ENCODE data around the gene ESRRB.
A peak's percentile ranks its signal among the peaks of the same experiment; 100 is the strongest.

ESRRB gene

DNA sequence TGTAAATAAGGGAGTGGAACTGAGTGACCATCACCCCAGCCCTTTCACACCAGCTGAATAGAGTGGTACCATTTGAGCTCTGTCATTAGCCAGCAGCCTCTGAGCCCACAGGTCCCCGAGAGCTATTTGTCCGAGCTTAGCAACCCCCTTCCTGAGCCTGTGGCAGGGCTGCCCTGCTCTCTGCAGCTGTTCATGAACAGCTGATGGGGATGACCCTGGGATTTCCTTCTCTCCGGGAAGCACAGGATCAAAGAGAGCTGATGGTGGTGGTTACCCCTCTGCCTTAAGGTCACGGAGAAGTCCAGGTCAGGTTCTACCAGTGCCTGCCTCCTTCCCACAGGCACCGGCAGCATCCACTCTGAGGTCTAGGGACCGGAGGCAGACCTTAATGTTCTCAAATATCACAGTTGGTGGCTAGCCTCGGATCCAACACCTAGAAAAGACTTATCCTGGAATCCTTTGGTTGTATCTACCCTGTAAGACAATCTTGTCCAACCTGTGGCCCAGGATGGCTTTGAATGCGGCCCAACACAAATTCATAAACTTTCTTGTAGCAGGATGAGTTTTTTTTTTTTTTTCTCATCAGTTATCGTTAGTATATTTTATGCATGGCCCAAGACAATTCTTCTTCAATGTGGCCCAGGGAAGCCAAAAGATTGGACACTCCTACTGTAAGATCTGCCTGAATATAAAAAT, 81.1 kb downstream of the ESRRB start:
- DNase-seq: no peak

DNA sequence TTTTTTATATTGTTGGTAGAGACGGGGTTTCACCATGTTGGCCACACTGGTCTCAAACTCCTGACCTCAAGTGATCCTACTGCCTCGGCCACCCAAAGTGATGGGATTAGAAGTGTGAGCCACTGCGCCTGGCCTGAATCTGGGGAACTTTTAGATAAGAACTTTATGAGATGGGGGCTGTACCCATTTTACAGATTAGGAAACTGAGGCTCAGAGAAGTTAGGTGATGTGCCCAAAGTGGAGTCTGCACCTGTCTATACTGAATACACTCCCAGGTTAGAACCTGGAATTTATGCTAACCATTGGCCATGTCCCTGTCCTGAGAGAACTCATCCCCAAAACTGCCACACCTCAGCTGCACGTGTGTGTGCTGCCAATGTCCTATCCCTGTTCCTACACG, 81.9 kb downstream of the ESRRB start:
- DNase-seq: no peak

DNA sequence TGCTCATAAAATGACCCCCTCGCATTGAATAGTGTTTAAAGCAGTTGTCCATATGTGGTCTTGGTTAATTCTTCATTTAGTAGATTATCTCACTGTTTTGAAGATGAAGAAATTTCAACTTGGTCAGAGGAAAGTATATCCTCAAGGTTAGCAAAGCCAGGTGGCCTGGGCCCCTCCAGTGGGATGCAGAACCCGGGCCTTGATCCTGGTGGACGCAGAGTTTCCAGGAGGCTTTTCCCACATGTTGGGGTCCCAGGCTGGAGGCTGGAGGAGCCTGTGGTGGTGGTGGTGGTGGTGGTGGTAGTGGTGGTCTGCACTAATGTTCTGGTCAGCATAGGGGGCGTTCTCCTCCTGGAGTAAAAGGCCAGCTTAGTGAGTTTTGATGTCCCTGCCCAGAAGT, 85.9 kb downstream of the ESRRB start:
- no peak for DNase-seq

DNA sequence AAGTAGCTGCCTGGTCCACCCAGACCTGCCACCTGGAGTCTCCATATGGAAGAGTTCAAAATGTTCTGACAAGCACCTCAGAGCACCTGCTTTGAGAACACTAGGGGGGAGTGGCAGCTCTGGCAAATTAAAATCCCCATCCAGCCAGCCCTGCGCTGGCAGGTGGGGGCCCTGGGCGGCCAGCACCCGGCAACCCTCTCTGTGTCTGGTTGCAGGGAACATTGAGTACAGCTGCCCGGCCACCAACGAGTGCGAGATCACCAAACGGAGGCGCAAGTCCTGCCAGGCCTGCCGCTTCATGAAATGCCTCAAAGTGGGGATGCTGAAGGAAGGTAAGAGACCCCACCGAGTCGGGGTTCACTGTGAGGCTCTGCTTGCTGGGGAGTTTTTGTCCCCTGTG, 86.4 kb downstream of the ESRRB start:
- no peak for DNase-seq

DNA sequence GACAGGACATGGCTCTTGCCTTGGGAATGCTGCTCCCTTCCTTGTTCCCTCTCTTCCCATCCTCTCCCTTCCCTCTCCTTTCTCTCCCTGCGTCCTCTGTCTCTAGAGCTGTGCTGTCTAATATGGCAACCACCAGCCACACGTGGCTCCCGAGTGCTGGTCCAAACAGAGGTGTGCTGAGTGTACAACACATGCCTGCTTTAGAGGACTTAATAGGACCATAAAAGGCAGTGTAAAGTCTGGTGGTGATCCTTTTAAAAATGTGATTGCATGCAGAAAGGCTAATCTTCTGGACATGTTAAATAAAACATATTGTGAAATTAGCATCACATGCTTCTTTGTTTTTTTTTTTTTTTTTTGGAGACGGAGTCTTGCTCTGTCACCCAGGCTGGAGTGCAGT, 87.2 kb downstream of the ESRRB start:
- no peak for DNase-seq

DNA sequence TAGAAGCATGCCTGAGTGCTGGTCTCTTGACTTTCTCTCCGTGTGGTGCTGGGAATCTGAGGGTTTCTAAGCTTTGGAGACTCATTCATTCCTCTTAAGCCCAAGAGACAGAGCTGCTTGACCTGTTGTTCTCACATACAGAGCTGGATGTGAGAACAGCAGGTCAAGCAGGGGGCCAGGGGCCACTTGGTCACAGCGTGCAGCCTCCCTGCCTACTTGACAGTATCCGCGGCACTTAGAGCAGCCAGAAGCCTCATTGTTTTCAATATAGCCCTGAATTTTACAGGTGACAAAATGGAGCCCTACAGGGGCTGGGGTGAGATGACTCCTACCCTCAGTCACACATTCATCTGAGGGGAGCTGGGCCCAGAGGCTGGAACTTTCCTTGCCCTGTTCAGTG, 88.9 kb downstream of the ESRRB start:
- no peak for DNase-seq

DNA sequence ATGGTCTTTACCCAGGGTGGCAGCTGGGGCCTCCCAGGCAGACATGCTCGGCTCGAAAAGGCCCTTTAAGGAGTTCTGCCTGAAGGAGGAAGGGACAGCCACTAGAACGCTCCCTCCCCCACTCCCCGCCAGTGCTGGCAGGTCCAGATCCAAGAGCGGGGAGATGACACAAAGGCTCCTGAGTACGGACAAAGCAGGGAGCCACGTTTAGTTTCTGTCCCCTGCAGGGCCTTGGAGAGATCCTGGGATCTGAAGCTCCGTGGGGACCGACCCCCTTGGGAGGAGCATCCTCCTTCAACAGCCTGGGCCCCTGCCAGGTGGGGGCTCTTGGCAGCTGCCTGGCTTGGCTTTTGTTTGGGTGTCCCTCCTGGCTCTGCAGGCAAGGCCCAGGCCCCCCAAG, 89.7 kb downstream of the ESRRB start:
- no peak for DNase-seq

DNA sequence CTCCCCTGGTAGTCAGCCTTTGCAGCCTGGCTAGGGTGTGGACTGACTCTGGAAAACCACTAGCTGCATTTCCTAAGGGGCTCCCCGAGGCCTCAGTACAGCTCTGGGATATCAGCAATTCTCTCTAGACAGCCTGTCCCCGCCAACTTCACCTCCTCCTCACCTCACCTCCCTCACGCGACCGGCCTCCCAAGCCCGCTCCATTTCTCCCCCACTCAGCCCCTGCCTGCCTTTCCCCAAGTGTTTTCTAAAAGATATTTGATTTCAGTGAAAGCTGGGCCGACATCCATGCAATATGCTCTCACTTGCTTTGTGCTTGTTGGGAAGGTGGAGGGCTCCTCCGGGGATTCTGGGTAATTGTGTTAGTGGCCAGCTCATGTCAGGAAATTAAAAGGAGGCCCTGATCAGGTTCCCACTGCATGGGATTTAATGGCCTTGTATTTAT, 91.8 kb downstream of the ESRRB start:
- peak; percentile 31 for DNase-seq

DNA sequence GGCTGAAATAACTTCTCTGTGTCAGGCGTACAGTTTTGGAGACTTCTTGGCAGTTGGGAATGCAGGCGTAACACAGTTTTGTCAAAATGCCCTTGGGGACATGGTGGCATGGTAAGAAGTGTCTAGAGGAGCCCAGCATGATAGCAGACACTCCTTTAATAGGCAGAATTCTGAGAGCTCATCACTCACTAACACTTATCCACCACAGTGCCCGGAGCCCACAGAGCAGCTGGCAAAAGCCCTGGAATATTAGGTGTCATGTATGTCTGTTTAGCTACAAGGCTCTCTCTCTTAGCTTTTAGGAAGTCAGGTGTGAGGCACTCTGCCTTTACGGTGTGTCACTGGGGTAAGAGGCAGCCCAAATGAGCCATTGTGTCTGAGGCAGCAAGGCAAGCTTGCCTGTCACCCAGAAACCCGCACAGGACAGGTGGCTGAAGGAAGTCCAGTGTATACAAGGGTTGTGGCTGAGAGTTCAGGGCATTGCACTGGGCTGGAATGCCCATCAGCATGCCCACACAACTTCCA, 96.3 kb downstream of the ESRRB start:
- DNase-seq: no peak

DNA sequence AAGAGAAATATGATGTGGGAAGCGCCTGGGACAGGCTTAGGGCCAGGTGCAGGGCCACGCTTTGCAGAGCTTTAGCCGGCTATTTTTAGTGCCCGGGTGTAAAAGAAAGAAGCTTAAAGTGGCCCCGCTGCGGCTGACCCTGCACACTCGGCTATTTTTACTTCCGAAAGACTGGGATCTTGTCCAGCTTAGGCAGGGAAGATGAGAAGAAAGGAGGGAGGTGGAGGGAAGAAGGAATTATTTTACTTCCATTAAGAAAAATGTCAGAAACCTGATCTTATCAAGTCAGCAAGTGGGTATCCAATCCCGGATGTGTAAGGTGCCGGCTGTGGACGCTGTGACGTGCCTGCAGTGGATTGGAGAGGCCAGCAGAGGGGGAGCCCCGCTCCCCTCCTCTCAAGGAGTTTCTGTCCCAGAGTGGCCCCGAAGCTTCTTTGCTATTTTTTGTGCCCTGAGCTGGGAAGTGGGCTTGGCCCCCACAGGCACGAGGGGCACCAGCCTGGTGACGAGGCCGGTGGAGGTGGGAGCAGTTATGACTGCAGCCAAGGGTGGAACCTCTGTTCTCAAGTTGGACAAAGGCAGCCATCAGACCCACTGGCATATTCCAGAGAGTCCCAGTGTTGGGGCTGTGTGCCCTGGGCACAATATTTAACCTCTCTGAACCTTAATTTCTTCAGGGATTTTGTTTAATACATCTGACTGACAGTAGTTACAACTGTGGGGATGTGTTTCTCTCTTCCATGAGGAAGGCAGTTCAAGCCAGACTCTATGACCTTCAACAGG, 97.7 kb downstream of the ESRRB start:
- no peak for DNase-seq

DNA sequence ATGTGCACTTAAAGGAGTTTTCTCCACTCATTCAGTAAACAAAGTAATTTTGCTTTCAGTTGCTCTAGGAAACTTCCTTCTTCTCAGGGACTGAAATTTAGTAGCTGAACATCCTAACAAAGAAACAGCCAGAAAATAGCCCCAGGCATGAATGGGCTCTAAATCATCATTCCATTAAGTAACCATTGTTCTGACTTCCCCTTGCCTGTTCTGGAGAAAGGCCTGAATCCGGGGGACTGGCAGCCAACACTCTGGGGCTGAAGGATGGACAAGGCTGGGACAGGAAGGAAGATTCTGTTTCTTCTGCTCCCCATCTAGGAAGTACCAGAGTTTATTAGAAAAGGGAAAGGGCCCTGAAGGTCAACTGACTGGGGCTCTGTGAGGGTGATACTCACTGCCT, 104.5 kb downstream of the ESRRB start:
- DNase-seq: no peak

DNA sequence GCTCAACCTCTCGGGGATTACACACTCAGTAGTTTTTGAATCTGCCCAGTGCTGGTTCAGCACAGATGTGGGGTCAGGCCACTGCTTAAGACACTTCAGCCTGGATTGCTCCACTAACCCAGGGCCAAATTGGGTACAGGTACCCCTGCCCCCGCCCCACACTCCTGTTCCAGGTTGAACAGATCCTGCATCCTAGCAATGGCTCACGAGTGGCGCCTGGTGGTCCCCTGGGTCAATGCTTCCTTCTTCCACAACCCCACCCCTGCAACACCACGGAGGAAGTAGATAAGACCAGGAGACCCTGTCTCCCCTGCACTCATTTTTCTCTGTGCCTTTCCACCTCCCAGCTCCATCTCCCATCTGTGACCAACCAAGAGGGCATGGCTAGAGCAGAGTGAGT, 108.4 kb downstream of the ESRRB start:
- DNase-seq: no peak

DNA sequence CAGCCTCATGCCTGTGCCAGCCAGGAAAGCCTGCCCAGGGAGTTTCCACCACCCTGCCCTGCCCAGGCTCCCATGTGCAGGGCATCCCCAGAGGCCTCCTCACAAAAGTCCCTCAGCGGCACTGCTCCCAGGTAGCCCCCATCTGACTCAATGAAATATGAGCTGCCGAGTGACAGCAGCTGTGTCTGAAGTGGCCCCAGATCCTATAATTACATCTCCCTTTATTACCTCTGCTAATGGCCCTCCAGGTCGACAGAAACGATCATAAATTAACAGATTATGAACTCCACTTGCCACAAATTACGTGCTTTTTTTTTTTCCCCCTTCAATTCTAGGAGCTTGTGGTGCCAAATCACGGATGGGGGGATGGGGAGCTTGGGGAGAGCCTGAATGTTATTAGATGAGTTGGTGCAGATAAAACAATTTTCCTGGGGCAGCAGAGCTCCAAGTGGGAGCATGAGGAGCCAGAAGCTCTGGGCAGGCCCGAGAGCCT, 110.4 kb downstream of the ESRRB start:
- DNase-seq: peak; percentile 98

DNA sequence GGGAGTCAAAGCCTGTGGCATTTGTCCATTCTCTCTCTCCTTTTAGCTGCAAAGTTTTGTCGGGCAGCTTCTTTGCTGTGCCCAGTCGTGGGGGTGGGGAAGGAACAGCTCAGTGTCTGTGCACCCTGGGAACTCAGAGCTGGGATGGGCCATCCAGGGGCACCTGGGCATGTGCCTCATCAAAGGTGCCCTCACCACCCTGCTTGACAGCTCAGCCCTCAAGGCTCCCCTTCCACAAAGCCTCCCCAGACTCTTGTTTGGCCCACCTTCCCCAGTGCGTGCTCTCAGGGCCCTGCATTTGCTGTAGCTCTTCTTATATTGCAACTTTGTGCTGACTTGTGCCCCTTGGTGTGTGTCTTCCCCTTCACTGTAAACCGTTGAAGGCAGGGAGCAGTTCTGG, 112.6 kb downstream of the ESRRB start:
- DNase-seq: no peak

DNA sequence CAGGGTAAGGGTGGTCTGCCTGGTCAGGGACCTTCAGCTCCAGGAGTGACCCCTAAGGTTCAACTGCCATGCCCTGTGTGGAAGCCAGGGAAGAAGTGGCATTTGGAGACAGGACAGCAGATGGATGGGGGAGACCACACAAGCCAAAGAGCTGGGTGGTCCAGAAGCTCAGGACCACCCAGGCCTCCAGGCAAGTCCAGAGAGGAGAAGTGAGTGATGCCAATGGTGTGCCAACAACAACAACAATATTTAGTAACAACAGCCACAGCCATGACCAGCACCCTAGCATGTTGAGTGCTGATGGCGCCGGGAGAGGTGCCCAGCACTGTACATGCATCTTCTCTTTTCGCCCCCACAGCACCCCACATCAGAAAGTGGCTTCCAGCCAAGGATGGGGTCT, 113.7 kb downstream of the ESRRB start:
- DNase-seq: no peak

DNA sequence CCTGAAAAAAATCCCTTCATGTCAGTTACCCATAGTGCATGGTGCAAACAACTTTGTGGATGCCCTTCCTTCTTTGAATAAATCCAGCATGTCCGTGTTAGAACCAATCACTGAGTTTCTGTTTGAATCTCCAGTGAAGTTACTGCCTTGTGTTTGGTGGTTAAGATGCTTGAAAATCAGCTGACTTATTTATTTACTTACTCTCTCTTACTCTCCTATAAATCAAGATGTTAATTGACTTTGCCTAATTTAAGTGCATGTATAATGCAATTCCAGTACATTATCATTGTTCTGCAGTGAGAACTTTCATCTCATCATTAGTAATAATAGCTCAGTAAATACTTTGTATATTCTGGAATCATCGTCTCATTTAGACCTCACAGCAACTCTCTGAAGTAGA, 114.2 kb downstream of the ESRRB start:
- no peak for DNase-seq

DNA sequence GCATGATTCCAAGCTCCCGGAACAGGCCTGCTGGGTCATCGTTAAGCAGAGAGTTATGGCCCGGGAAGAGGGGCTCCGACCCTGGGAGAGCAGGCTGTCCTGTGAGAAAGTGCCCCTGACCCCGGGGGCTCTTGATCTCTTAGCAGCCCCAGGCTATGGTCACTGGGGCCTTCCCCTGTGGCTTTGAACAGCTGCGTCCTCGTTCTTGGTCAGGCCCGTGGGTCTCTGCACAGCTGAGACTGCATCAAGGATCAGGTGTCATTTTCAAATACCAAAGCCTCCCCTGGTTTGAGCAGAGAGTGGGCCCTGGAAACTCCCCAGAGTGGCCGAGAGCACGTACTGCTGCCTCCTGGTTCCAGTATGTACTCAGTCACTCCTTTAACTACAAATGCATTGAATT, 114.8 kb downstream of the ESRRB start:
- DNase-seq: no peak

DNA sequence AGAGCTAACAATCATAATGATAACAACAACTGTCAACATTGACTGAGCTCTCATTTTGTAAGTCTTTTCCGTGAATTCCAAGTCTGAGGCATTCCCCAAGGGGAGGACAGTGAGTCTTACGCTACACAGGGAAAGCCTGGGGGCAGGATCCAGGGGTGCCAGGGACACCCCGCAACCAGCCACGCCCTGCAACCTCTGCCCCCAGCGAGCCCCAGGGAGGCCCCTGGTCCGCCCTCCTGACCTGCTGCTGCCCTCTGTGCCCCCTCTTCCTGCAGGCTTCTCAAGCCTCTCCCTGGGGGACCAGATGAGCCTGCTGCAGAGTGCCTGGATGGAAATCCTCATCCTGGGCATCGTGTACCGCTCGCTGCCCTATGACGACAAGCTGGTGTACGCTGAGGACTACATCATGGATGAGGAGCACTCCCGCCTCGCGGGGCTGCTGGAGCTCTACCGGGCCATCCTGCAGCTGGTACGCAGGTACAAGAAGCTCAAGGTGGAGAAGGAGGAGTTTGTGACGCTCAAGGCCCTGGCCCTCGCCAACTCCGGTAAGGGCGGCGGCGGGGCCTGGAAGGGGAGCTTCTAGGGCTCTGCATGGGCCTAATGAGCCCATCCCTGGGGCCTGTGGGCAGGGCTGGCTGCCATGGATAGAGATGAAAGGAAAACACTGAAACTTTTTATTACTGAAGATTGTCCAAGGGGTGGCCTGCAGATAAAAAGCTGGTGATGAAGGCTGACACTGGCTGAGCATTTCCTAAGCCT, 115.4 kb downstream of the ESRRB start:
- no peak for DNase-seq

DNA sequence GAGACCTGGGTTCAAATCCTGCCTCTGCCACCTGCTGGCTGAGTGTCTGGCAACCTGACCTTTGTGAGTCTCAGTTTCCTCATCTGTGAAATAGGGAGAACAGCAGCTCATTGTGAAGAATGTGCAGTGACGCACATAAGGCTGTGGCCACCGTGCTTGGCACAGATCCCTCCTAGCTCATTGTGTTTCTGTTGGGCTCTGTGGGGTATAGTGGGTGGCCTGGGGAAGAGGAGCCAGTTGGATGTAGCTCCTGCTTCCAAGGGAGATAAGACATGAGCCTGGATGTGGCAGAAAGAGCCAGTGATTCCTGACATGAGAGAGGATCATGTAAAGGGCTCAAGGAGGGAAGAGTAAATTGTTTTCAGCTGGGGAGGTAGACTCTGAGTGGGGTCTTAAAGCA, 120.0 kb downstream of the ESRRB start:
- no peak for DNase-seq

DNA sequence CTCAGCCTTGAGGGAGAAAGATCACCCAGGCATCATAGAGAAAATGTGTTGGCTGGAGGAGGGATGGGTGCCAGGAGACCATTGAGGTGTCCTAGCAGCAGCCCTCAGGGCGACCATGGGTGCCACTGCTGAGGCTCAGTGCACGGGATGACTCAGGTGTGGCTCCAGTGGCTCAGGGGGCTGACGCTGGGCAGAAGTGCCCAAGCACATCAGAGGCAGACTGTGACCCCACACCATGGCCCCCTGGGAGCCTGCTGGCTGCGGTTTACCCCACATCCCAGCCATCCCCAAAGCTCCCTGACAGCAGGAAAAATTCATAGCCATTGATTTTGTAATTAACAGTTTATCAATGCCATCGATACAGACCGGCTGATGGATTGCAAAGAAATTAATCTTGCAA, 120.7 kb downstream of the ESRRB start:
- no peak for DNase-seq

DNA sequence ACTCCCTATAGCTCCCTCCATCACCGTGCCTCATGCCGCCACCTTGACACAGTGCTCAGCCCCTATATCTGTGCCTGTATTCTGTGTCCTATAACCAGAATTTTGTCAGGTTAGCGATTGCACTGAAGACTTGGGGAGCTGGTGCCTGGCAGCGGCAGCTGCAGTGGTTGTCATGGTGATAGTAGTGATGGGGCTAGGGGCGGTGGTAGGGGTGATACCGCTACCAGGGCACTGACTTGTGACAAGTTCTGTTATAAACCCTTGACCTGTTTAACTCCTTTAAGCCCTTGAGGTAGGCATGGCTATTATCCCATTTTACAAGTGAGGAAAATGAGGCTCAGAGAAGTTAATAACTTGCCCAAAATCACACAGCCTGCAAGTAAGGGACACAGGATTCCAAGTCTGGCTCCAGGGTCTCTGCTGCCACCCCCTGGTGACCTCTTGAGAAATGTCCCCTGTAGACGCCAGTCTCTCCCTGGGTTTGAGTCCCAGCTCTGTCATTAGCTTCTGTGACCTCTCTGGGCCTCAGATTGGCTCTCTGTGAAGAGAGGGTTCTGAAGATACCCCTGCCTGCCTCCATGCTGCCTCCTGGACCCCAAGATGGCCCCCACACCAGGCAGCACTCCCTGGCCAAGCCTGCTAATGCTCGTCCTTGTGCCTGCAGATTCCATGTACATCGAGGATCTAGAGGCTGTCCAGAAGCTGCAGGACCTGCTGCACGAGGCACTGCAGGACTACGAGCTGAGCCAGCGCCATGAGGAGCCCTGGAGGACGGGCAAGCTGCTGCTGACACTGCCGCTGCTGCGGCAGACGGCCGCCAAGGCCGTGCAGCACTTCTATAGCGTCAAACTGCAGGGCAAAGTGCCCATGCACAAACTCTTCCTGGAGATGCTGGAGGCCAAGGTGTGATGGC, 121.9 kb downstream of the ESRRB start:
- DNase-seq: no peak

DNA sequence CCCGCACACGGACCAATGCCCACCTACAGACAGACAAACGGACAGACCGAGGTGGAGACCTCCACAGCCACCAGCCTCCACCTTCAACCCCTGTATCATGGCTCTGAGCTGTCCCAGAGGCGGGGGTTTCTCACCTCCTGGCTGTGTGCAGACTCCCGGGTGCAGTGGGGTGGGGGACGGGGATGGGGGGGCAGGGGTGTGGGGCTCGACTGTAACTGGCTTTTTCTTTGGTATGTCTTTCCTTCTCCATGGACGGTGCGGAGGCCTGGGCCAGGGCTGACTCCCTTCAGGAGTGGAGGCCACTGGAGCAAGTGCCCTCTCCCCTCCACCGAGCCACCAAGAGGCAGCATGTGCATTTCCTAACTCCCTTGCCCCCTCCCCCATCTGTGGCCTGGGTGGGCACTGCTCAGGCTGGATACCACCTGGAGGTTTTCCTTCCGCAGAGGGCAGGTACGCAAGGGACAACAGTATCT, 122.6 kb downstream of the ESRRB start:
- no peak for DNase-seq

Measured in NCI-H1436 (cell line).